HG03025 (cell line): ENCODE data around the gene EME1.
A peak's percentile ranks its signal among the peaks of the same experiment; 100 is the strongest.
"Not testable (repeated sequence)": the region's sequence is repeated elsewhere in the genome, so short reads cannot be mapped to it uniquely, and the experiment has no call there.

ENCODE experiments used
- ATAC-seq: cut with Tn5 transposase; IDR thresholded peaks from one replicate; pipeline ENCODE4 v1.9.1; 2021; ENCODE audit warnings: mild to moderate bottlenecking, moderate library complexity; ENCODE audit not compliant: unreplicated experiment, low FRiP score

Gene EME1, protein sequence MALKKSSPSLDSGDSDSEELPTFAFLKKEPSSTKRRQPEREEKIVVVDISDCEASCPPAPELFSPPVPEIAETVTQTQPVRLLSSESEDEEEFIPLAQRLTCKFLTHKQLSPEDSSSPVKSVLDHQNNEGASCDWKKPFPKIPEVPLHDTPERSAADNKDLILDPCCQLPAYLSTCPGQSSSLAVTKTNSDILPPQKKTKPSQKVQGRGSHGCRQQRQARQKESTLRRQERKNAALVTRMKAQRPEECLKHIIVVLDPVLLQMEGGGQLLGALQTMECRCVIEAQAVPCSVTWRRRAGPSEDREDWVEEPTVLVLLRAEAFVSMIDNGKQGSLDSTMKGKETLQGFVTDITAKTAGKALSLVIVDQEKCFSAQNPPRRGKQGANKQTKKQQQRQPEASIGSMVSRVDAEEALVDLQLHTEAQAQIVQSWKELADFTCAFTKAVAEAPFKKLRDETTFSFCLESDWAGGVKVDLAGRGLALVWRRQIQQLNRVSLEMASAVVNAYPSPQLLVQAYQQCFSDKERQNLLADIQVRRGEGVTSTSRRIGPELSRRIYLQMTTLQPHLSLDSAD

DNA sequence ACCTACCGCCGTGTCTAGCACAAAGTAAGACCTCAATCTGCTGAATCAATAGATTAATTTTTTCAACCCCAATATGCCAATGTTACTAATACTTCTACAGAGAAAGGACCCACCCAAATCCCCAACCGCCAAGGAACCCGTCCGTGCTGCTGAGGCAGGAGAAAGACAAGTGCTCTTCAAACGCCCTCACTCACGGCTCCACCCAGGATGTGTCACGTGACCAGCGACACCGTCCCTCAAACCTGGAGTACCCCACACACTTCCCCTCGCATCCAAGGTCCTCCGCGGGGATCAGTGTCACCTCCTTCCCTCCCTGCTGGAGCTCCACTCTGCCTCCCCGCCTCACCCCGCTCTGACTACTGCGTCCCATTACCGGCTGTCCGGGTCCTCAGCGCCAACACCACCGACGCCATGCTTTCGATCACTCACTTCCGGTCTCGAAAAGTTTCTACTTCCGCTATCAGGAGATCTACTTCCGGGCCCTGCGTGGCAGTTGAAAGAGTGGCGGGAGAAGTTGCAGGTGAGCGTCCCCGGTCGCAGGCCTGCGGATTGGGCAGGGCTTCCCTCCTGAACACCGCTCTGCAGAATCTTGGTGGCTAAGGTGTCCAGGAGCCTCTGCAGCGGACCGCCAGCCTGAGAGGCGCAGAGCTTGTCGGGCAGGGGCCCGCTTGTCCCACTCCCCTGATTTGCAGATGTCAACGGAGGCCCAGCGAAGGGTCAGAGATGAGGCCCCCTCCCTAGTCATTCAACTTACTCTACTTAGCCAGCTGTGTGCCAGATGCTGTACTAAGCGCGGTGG is at the start of gene EME1, which contains the start of gene MRPL27:
Gene EME1 (plus strand): TSS at position 472 of the 799 bp plus-strand sequence. CDS start 1,980 bp downstream, outside the sequence.
Gene MRPL27 (minus strand): TSS at position 427 of the 799 bp plus-strand sequence. CDS start 14 bp downstream, at position 413.
- peak; percentile 94 for ATAC-seq

GRCh38 chr17:50325906-50326305 is 47.1 kb upstream of the EME1 start:
- no peak for ATAC-seq

GRCh38 chr17:50326831-50327364 is 46.1 kb upstream of the EME1 start:
- ATAC-seq = no peak

GRCh38 chr17:50328363-50329325 is 44.4 kb upstream of the EME1 start:
- no peak for ATAC-seq

- no peak for ATAC-seq
Observed at GRCh38 chr17:50329716-50330115, 43.3 kb upstream of the EME1 start.

- no peak for ATAC-seq
Observed at GRCh38 chr17:50330151-50330775, 42.8 kb upstream of the EME1 start.

DNA sequence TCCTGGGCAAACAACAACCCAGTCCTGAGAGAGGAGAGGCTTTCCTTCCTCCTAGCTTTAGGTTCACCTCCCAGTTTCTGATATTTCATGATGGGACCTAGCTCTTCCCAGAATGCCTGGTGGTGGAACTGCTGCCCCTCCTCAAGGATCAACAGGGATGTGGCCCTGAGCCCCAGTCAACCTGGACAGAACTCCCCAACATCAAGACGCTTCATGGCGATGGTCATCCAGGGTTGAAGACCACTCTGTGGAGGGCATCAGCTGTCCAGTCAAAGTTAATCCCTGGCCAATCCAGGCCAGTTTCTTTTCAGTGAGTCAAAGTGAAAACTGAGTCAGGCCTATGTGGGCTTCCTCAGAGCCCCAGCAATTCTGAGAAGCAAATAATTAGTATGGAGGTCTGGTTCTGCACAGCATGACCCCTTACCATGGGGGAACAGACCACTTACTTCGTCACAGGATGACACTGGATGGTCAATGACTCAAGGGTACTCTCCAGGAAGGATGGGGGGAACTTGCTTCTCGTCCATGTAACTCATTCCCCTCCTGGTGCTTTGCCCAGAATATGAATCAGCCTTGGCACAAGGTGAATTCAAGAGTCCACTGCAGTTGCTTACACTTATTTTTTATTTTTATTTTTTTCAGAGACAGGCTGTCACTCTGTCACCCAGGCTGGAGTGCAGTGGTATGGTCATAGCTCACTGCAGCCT is 41.8 kb upstream of the EME1 start:
- no peak for ATAC-seq

- no peak for ATAC-seq
Observed at GRCh38 chr17:50332196-50332595, 40.8 kb upstream of the EME1 start.

- ATAC-seq = not testable (repeated sequence)
Observed at GRCh38 chr17:50333291-50334057, 39.6 kb upstream of the EME1 start.

DNA sequence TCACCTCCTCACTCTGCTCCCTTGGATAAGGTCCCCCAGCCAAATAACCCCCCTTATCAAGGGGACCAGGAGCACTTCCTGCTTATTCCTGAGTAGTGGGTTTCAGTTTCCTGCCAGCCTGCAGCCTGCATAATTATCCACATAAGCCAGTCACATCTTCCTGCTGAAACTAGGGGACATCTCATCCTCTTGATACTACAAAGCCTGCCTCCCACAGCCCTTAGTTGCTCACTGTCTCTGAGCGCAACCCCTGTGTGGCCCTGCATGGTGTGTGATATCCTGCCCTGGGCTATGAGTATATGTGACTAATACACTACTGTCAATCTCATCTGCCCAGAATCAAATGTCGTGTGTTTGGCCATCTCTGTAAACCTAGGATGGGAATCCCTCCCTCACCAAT is 35.1 kb upstream of the EME1 start:
- no peak for ATAC-seq

- no peak for ATAC-seq
Observed at GRCh38 chr17:50338645-50339044, 34.4 kb upstream of the EME1 start.

GRCh38 chr17:50339381-50339780 is 33.6 kb upstream of the EME1 start:
- ATAC-seq = no peak

DNA sequence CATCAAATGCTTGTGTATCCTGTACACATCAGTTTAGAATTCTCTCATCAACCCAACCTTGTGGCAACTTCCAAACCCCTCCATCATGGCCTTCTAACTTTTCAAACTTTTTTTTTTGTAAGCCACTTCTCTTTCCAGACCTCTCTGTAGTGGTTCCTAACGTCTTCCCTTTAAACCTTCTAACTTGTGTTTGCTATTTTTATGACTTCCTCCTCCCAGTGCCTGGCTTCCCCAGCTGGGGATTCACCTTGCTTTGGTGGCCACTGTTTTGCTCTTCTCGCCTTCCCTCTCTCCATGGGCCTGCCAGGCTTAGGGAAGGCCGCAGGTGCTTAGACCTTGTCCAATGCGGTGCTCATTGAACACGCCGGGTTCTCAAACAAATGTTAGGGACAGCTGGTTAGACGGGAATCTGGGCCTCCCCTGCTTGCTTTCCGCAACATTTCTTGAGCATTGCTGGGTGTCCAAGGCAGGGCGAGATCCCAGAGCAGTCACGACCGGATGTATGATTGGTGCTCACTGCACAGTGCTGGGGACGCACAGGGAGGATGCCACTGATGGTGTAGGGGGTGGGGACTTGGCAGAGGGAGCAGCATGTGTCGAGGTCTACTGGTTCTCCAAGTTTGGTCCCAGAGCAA is 28.2 kb upstream of the EME1 start:
- no peak for ATAC-seq

GRCh38 chr17:50345432-50346312 is 27.4 kb upstream of the EME1 start, which contains the start of gene XYLT2:
Gene XYLT2, plus strand, starts transcription at chr17:50346126. Its CDS starts 15 bp downstream, at chr17:50346141.
- peak; percentile 68 for ATAC-seq

- ATAC-seq = peak; percentile 48
Observed at GRCh38 chr17:50346313-50347116, 26.5 kb upstream of the EME1 start.
